ENCODE measurements around the gene FANCC.

The FANCC gene

DNA sequence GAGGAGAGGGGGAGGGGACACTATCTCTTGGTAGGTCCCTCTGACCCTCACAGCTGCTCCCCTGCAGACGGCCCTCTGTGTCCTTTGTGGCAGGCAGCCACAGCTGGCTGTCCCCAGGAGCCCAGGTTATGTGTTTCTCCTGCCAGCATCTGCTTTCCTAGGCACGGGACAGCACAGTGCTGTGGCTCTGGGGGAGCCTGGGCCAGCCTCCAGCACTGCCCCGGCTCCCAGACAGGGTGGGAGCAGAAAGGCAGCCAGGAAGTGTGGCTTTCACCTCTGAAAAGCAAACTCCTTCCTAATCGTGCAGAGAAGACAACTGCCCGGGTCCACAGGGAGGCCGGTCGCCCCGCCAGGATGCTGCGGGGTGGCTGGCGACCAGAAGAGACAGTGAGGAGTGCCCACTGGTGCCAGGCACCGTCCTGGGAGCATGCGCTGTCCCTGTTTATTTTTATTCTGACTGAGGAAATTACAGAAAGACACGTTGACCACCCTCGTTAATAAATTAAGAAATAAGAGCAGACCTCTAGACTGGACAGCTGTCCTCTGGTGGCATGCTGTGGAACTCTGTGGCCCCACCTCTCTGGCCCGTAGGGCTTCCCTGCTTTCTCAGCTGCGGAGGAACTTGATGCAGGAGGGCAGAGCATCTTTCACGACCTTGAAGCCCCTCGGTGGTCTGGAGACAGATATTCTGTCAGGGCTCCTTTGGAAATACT is 240.3 kb downstream of the FANCC start:
- H3K9me3 ChIP-seq (replicated peaks in 1 of 11): no peaks in the 10 kb centered on the region
- no peak overlapping the region for H3K4me3 ChIP-seq
- 0 out of 22 replicates have a peak overlapping the region, but pooled peaks of 1 of the 11 experiments have one; percentile 15 for H3K4me2 ChIP-seq
- peaks cover 0 to 35% (median 20%) of the 10 kb centered on the region in 11 experiments; a peak in 17 of 22 replicates for H3K36me3 ChIP-seq
- no peak for TF ChIP-seq Cebpa-rat (IDR thresholded peaks at IDR 0.05)
- H3K4me1 ChIP-seq: peaks cover 0 to 28% (median 2%) of the 10 kb centered on the region in 10 experiments; a peak in 8 of 20 replicates
- H3K27me3 ChIP-seq: no peaks in the 10 kb centered on the region
- H4K20me1 ChIP-seq: peaks cover 0 to 25% (median 0%) of the 10 kb centered on the region in 11 experiments; a peak in 1 of 22 replicates
- no peak overlapping the region for H3K9ac ChIP-seq
- H3K27ac ChIP-seq: peak overlapping the region in 1 of 11 experiments; percentile 23; a peak in 1 of 22 replicates

DNA sequence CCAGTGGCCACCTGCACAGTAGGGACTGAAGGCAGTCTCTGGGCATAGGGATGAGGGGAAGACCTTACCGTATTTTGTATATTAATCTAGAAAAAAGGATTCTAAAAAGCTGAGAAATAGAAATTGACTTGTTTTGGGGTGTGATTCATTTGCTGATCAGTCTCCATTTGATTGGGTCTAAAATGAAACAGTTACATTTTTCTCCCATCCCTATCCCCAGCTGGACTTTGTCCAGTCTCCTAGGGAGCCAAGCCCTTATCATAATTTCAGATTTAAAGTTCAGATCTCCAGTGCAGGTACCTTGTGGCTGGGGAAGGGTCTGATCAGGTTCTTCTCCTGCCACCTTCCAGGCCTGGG is 240.8 kb downstream of the FANCC start:
- no peak overlapping the region for H3K9ac ChIP-seq
- H3K4me3 ChIP-seq: no peak overlapping the region
- H3K4me2 ChIP-seq: 0 out of 22 replicates have a peak overlapping the region, but pooled peaks of 1 of the 11 experiments have one; percentile 15
- no peaks in the 10 kb centered on the region for H3K27me3 ChIP-seq
- H4K20me1 ChIP-seq: peaks cover 0 to 22% (median 0%) of the 10 kb centered on the region in 11 experiments; a peak in 1 of 22 replicates
- H3K27ac ChIP-seq: no peak overlapping the region; a peak in 1 of 22 replicates
- H3K36me3 ChIP-seq: peaks cover 0 to 30% (median 15%) of the 10 kb centered on the region in 11 experiments; a peak in 14 of 22 replicates
- no peak for TF ChIP-seq Cebpa-rat (IDR thresholded peaks at IDR 0.05)
- H3K9me3 ChIP-seq (replicated peaks in 1 of 11): no peaks in the 10 kb centered on the region
- H3K4me1 ChIP-seq: peaks cover 0 to 28% (median 2%) of the 10 kb centered on the region in 10 experiments; a peak in 8 of 20 replicates

DNA sequence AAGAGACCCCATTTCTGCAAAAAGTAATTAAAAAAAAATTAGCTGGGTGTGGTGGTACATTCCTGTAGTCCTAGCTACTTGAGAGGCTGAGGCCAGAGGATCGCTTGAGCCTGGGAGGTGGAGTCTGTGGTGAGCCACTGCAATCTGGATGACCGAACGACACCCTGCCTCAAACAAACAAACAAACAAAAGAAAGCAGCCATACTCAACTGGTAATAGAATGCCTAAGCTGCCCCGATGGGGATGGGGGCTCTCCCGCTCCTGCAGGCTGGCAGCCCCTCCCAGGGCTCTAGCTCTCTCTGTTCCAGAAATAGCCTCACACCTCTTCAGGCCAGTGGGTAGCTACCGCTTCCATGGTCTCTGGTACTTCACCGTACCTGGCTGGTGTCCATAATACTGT is 241.8 kb downstream of the FANCC start:
- Histone ChIP-seq H3K27ac (no peak overlapping the region), H3K9ac (no peak overlapping the region), H3K4me3 (no peak overlapping the region), H3K4me1 (peaks cover 0 to 28% (median 3%) of the 10 kb centered on the region in 10 experiments; a peak in 10 of 20 replicates), H3K4me2 (no peak overlapping the region), H4K20me1 (peaks cover 0 to 18% (median 0%) of the 10 kb centered on the region in 11 experiments; a peak in 1 of 22 replicates), H3K36me3 (peaks cover 0 to 21% (median 6%) of the 10 kb centered on the region in 11 experiments; a peak in 4 of 22 replicates), H3K9me3 (replicated peaks in 1 of 11) (no peaks in the 10 kb centered on the region), H3K27me3 (no peaks in the 10 kb centered on the region)
- no peak for TF ChIP-seq Cebpa-rat (IDR thresholded peaks at IDR 0.05)

DNA sequence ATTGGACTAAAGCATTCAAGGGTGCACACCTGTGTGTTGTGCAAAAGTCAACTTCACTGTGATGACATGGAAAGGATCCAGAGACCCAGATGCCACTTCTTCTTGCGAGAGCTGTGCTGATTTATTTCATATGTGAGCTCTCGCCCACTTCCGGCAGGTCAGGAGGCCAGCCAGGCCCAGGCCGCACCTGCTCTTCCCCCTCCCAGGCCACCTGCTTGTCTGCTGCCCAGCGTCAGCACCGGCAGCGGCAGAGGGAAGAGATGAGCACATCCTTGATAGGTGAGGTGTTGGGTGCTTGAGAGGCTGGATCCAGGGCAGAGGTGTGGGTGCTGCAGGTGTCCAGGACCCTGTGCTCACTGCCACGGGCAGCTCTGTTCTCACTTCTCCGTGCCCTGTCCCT is 242.9 kb downstream of the FANCC start:
- H3K4me2 ChIP-seq: no peak overlapping the region
- H3K9ac ChIP-seq: no peak overlapping the region
- no peak overlapping the region for H3K27ac ChIP-seq
- TF ChIP-seq Cebpa-rat (IDR thresholded peaks at IDR 0.05): no peak
- H3K36me3 ChIP-seq: peaks cover 0 to 19% (median 6%) of the 10 kb centered on the region in 11 experiments; a peak in 5 of 22 replicates
- H3K27me3 ChIP-seq: no peaks in the 10 kb centered on the region
- H3K4me3 ChIP-seq: no peak overlapping the region
- H3K4me1 ChIP-seq: peaks cover 0 to 33% (median 11%) of the 10 kb centered on the region in 10 experiments; a peak in 12 of 20 replicates
- H3K9me3 ChIP-seq (replicated peaks in 1 of 11): no peaks in the 10 kb centered on the region
- peaks cover 0 to 10% (median 0%) of the 10 kb centered on the region in 11 experiments; a peak in 1 of 22 replicates for H4K20me1 ChIP-seq

DNA sequence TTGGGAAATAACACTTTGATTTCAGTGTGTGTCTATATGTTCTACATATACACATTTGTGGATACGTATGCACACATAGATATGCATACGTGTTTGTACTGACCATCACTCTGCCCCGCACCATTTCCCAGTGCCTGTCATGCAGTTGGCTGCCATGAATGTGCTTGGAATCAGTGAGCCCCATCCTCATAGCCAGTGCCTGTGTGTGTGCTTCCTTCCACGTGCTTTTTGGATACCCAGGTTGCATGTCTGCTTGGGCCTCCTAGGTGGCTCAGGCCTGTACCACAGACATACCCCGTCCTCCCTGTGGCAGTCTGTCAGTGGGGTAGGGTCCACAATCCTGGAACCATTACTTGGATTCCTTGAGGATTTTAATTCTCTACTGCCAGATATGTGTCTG is 243.6 kb downstream of the FANCC start:
- Histone ChIP-seq H3K9ac (no peak overlapping the region), H3K27ac (no peak overlapping the region), H3K36me3 (peaks cover 0 to 24% (median 9%) of the 10 kb centered on the region in 11 experiments; a peak in 9 of 22 replicates), H3K9me3 (replicated peaks in 1 of 11) (no peaks in the 10 kb centered on the region), H3K4me2 (no peak overlapping the region), H3K4me1 (peaks cover 0 to 32% (median 11%) of the 10 kb centered on the region in 10 experiments; a peak in 12 of 20 replicates), H3K27me3 (no peaks in the 10 kb centered on the region), H4K20me1 (0 out of 22 replicates have a peak, but pooled peaks cover 0 to 6% (median 0%) of the 10 kb centered on the region in 11 experiments), H3K4me3 (no peak overlapping the region)
- no peak for TF ChIP-seq Cebpa-rat (IDR thresholded peaks at IDR 0.05)

DNA sequence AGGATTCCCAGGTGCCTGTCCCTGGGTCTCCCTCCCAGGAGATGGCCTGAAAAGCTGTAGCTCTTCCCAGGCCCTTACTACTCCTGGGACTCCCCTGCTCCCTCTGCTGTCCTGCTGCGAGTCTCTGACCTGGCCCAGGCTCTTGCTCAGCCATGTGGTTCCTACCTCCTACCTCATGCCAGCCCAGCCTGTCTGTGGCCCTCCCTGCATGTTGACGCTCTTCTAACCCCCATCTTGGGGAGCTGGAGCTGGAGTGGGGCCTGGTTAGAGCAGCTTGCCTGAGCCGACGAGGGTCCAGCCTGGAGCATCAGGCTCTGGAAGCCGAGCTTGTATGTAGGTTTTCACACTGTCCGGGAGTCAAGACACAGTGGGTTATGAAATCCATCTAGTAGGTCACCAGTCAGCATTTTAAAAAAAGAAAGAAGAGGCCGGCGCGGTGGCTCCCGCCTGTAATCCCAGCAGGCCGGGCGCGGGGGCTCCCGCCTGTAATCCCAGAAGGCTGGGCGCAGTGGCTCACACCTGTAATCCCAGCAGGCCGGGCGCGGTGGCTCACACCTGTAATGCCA is 244.4 kb downstream of the FANCC start:
- 0 out of 22 replicates have a peak, but pooled peaks cover 0 to under 1% (median 0%) of the 10 kb centered on the region in 11 experiments for H4K20me1 ChIP-seq
- H3K9me3 ChIP-seq (replicated peaks in 1 of 11): no peaks in the 10 kb centered on the region
- peaks cover 0 to 28% (median 10%) of the 10 kb centered on the region in 11 experiments; a peak in 9 of 22 replicates for H3K36me3 ChIP-seq
- no peak overlapping the region for H3K9ac ChIP-seq
- H3K4me2 ChIP-seq: no peak overlapping the region
- no peak for TF ChIP-seq Cebpa-rat (IDR thresholded peaks at IDR 0.05)
- peaks cover 0 to 24% (median 8%) of the 10 kb centered on the region in 10 experiments; a peak in 12 of 20 replicates for H3K4me1 ChIP-seq
- no peaks in the 10 kb centered on the region for H3K27me3 ChIP-seq
- no peak overlapping the region for H3K27ac ChIP-seq
- no peak overlapping the region for H3K4me3 ChIP-seq

DNA sequence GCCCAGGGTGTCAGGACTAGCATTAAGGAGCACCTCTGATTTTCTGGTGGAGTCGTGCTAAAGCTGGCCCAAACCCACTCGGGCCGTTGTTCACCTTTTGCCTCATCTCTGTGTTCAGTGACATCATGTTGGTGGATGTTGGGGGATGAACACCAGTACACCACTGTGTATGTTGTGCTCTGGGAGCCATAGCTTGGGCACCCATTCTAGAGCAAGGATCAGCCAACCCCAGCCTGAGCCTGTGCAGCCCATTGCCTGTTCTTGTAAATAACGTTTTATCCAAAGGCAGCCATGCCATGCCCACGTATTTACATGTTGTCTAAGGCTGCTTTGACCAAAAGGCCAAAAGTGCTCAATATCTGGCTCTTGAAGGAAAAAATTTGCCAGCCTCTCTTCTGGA is 245.6 kb downstream of the FANCC start:
- no peak overlapping the region for H3K4me2 ChIP-seq
- no peak overlapping the region for H3K4me3 ChIP-seq
- H3K27me3 ChIP-seq: no peaks in the 10 kb centered on the region
- H3K36me3 ChIP-seq: peaks cover 0 to 34% (median 13%) of the 10 kb centered on the region in 11 experiments; a peak in 11 of 22 replicates
- no peaks in the 10 kb centered on the region for H3K9me3 ChIP-seq (replicated peaks in 1 of 11)
- H3K27ac ChIP-seq: no peak overlapping the region
- no peaks in the 10 kb centered on the region for H4K20me1 ChIP-seq
- TF ChIP-seq Cebpa-rat (IDR thresholded peaks at IDR 0.05): no peak
- peaks cover 0 to 16% (median 8%) of the 10 kb centered on the region in 10 experiments; a peak in 12 of 20 replicates for H3K4me1 ChIP-seq
- no peak overlapping the region for H3K9ac ChIP-seq

DNA sequence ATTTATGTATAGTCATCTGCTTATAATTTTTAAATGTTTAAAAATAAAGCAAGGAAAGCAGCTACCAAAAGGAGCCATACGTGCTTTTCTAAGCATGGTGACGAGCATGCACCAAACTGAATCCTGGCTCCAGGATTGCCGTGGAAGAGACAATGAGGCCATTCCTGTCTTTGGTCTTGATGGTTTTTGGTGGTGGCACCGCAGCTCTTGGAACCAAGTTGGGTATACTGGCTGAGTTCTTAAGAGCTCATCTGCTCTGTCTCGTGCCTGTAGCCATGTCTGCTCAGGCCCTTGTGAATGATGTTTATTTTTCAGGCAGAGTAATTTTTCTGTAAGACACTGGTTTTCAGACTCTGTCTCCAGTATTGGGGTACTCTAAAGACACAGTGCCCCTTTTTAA is 246.1 kb downstream of the FANCC start:
- Histone ChIP-seq H3K4me3 (no peak overlapping the region), H4K20me1 (no peaks in the 10 kb centered on the region), H3K36me3 (peaks cover 0 to 34% (median 15%) of the 10 kb centered on the region in 11 experiments; a peak in 11 of 22 replicates), H3K9me3 (replicated peaks in 1 of 11) (no peaks in the 10 kb centered on the region), H3K27ac (no peak overlapping the region), H3K4me1 (peaks cover 0 to 13% (median 8%) of the 10 kb centered on the region in 10 experiments; a peak in 11 of 20 replicates), H3K4me2 (no peak overlapping the region), H3K27me3 (no peaks in the 10 kb centered on the region), H3K9ac (no peak overlapping the region)
- TF ChIP-seq Cebpa-rat (IDR thresholded peaks at IDR 0.05): no peak

DNA sequence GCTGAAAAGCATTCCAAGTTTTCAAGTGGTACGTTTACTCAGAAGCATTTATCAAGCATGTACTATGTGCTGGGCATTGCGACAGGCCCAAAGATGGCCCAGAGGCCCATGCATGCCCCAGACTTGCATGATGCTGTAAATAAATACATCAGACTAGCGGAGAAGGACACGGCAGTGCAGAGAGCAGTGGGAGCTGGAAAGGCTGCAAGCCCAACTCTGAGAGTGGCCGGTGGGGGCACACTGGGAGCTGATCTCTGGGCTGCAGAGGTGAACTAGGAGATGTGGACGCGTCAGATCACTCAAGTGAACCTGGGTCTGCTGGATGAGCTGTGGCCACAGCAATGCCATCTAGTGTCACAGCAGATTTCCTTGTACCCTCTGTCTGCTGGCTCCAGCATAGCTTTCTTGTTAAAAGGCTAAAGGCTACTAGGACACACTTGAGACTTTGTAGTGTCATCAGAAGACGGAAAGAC is 246.9 kb downstream of the FANCC start:
- H4K20me1 ChIP-seq: no peaks in the 10 kb centered on the region
- H3K9me3 ChIP-seq (replicated peaks in 1 of 11): no peaks in the 10 kb centered on the region
- no peaks in the 10 kb centered on the region for H3K27me3 ChIP-seq
- H3K4me3 ChIP-seq: no peak overlapping the region
- no peak for TF ChIP-seq Cebpa-rat (IDR thresholded peaks at IDR 0.05)
- H3K27ac ChIP-seq: no peak overlapping the region
- no peak overlapping the region for H3K9ac ChIP-seq
- H3K4me1 ChIP-seq: peaks cover 0 to 13% (median 8%) of the 10 kb centered on the region in 10 experiments; a peak in 11 of 20 replicates
- H3K36me3 ChIP-seq: peaks cover 1 to 34% (median 14%) of the 10 kb centered on the region in 11 experiments; a peak in 14 of 22 replicates
- H3K4me2 ChIP-seq: peak overlapping the region in 6 of 11 experiments; percentile 9 to 42 (median 30); a peak in 7 of 22 replicates

Measured in BLaER1 treated with 17β-estradiol and CSF1 and Interleukin-3, amounts not matched to agents 10 nM and 100 nM (cell line).